D341Med (cell line): ENCODE measurements around the gene QRICH1.
"Not testable (repeated sequence)": the region's sequence is repeated elsewhere in the genome, so short reads cannot be mapped to it uniquely, and the experiment has no call there.

Experiments used
- DNase-seq: peaks from one replicate; pipeline ENCODE4 v3.0.0; 2012; ENCODE audit warnings: low spot score

Gene QRICH1

GRCh38 chr3:49017229-49017970 lies 76.5 kb downstream of the QRICH1 start:
- no peak for DNase-seq

DNA sequence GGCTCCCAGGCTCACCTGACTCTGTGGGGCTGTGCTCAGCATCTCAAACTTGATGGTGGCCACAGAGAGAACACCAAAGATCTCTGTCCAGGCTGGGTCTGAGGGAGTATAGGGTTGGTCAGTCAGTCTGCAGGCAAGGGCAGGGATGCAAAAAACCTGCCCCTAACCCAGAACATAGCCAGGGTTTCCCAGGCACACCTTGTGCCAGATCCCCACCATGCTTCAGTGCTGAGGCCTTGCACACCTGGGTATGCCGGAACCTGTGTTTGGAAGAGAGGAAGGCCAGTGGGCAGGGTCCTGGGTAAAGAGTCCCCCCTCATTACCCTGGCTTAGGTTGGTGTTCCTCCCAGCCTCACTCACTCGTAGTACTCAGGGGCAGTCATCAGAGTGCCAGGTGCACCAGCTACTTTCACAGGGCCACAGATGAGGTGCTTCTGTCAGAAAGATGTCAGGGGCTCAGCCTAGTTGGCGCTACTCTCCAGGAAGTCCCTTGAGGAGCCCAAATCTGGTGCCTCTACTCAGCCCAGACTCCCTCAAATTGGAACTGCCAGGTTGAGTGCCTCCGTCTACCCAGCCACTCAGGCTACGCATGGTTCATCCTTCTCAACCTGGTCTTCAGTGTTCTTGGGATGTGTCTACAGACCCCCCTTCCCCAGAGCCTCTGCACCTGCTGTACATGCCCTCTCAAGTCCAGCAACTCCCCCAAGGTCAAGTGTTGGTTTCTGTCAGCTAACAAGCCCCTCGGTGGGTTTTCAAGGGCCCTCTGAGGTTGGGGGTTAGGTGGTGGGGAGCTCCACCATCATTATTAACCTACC lies 77.2 kb downstream of the QRICH1 start:
- DNase-seq, result no peak

DNA sequence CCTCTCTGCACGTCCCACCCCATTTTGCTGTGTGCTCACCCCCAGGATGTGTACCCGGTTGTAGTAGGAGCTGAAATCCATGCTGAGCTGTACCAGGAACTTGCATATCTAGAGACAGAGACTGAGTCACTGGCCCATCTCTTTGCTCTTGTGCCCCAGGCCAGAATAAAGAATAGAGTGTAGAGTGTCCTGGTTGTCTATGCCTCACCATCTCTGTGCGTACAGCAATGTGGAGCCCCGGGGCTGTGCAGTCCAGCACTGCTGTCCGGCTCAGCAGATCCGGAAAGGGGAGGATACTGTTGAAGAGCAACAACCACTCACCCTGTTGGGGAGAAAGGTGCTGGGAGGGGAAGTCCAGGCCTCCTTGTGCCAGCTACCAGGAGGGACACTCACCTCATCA lies 78.1 kb downstream of the QRICH1 start:
- no peak for DNase-seq

- DNase-seq, result no peak
Observed at GRCh38 chr3:49015072-49015471, 78.8 kb downstream of the QRICH1 start.

DNA sequence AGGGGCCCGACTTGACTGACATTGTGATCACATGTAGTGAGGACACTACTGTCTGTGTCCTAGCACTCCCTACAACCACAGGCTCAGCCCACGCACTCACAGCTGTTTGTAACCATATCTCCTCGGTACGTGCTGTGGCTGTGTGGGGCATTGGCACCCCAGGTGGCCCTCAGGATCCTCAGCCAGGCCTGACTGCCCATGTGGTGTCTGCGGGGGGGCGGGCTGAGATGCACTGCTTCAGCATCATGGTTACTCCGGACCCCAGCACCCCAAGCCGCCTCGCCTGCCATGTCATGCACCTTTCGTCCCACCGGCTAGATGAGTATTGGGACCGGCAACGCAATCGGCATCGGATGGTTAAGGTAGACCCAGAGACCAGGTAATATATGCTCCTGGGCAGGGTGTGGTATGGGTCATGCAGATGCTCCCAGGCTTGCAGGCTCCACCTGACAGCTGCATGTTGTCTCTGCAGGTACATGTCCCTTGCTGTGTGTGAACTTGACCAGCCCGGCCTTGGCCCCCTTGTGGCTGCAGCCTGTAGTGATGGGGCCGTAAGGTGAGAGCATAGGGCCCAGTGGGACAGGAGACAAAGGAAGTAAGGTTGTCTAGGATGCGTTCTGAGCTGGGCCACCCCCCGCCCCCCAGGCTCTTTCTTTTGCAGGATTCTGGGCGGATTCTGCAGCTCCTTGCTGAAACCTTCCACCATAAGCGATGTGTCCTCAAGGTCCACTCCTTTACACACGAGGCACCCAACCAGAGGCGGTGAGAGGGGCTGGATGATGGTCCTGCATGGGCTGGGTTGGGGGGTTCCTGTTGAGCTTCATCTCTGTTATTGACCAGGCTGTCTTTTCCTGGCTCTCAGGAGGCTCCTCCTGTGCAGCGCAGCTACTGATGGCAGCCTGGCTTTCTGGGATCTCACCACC lies 79.9 kb downstream of the QRICH1 start:
- peak; percentile 61 for DNase-seq

GRCh38 chr3:49013113-49013737 lies 80.6 kb downstream of the QRICH1 start:
- DNase-seq, result no peak

DNA sequence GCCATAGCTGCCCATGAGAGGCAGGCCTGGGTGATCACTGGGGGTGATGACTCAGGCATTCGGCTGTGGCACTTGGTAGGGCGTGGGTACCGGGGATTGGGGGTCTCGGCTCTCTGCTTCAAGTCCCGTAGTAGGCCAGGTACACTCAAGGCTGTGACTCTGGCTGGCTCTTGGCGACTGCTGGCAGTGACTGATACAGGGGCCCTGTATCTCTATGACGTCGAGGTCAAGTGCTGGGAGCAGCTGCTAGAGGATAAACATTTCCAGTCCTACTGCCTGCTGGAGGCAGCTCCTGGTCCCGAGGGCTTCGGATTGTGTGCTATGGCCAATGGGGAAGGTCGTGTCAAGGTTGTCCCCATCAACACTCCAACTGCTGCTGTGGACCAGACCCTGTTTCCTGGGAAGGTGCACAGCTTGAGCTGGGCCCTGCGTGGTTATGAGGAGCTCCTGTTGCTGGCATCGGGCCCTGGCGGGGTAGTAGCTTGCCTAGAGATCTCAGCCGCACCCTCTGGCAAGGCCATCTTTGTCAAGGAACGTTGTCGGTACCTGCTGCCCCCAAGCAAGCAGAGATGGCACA lies 81.3 kb downstream of the QRICH1 start:
- no peak for DNase-seq

GRCh38 chr3:49009396-49009795 lies 84.5 kb downstream of the QRICH1 start:
- DNase-seq, result no peak

- DNase-seq, result not testable (repeated sequence)
Observed at GRCh38 chr3:49008627-49009026, 85.2 kb downstream of the QRICH1 start.

GRCh38 chr3:49007771-49008528 lies 85.9 kb downstream of the QRICH1 start:
- peak; percentile 92 for DNase-seq

GRCh38 chr3:49007068-49007770 lies 86.7 kb downstream of the QRICH1 start, which contains the start of gene WDR6:
Gene WDR6 (plus strand): TSS chr3:49007391. CDS start chr3:49007432, 41 bp downstream.
- peak; percentile 99 for DNase-seq

DNA sequence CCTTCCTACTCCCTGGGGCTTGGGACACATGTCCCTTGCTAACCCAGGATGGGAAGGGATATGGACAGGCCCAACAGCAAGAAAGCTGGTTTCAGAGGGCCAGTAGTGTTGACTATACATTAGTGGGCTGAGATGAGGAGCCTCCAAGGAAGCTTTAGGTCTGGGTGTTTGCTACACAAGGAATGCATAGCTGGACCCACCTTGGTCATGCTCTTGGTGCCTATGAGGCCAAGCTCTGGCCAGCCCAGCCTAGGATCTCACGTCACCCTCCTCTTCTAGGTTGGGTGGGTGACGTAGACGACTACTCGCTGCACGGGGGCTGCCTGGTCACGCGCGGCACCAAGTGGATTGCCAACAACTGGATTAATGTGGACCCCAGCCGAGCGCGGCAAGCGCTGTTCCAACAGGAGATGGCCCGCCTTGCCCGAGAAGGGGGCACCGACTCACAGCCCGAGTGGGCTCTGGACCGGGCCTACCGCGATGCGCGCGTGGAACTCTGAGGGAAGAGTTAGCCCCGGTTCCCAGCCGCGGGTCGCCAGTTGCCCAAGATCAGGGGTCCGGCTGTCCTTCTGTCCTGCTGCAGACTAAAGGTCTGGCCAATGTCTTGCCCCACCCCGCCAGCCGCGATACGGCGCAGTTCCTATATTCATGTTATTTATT lies 87.3 kb downstream of the QRICH1 start:
- peak; percentile 55 for DNase-seq

DNA sequence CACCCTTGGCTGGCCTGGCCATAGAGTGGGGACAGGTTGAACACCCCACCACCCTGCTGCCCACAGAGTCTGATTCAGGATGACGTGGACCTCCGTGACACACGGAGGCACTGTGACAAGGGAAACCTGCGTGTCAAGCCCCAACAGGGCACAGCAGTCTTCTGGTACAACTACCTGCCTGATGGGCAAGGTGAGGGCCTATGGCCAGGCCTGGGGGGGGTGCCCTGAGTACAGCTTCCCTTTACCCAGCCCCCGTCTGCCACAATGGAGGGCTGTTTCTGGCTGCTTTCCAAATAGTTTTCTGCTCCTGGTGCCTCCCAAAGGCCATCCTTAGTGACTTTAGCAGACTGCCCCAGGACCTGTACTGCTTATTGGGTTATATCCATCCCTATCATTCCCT lies 87.9 kb downstream of the QRICH1 start:
- no peak for DNase-seq

DNA sequence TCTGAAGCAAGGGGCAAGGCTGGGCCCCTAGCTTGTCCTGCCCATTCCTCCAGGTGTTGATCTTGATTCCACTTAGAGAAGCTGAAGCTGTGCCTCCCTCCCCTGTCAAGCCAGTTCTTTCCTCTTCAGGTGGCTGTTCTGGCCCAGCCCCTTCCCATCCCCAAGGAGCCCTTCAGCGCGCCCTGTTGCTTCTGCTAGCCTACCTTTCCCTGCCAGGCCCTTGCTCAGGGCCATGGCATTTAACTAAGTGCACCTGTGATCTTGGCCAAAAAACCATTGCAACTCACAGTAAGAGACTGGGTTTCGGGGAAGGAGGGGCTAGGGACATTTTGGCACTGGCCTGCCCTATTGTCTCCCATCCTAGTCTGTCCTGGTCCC lies 88.6 kb downstream of the QRICH1 start:
- DNase-seq, result no peak

- DNase-seq, result no peak
Observed at GRCh38 chr3:49004352-49005302, 89.2 kb downstream of the QRICH1 start.

DNA sequence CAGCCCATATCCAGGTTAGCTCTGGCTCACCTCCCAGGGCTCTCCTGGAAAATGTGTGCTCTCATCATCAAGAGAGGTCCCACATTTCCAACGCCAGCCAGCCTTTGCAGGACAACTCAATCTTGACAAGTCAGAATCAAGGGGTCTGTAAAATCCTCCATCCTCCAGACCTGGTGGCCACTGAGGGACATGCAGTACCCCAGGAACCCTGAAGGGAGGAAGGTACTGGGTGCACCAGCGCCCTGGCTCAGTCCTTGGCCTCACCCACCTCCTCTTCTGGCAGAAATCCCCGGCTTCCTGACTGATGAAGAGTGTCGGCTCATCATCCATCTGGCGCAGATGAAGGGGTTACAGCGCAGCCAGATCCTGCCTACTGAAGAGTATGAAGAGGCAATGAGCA lies 92.7 kb downstream of the QRICH1 start:
- DNase-seq, result no peak

GRCh38 chr3:48999085-48999858 lies 94.6 kb downstream of the QRICH1 start:
- no peak for DNase-seq
